HepG2 (cell line): ENCODE data around the gene NPB. TPM values are rescaled to one million over a fixed set of nuclear protein-coding genes. Genes with fewer than 3 reads are reported as not detected.
A peak's percentile ranks its signal among the peaks of the same experiment; 100 is the strongest.

Source experiments
- HINFP ChIP-seq: sonication (generic); formaldehyde crosslinking; IDR thresholded peaks from 2 replicates; pipeline ENCODE4 v1.4.0; 2020; ENCODE audit warnings: low read depth, mild to moderate bottlenecking, missing genetic modification reagents
- JDP2 ChIP-seq: sonication (generic); formaldehyde crosslinking; IDR thresholded peaks from 2 replicates; pipeline ENCODE4 v1.8.1; 2022; ENCODE audit warnings: missing genetic modification reagents, borderline replicate concordance
- KDM1A ChIP-seq: IDR thresholded peaks from 2 replicates; pipeline ENCODE4 v1.6.1; 2016; ENCODE audit warnings: missing compliant biosample characterization
- TOE1 ChIP-seq: sonication (generic); formaldehyde crosslinking; IDR thresholded peaks from 2 replicates; pipeline ENCODE4 v1.4.0; 2020; ENCODE audit warnings: mild to moderate bottlenecking, missing genetic modification reagents
- ZBTB43 ChIP-seq: sonication (generic); formaldehyde crosslinking; conservative IDR thresholded peaks from 2 replicates; pipeline ENCODE4 v1.4.0; 2020; ENCODE audit warnings: missing genetic modification reagents
- ZNF18 ChIP-seq: sonication (generic); formaldehyde crosslinking; IDR thresholded peaks from 2 replicates; pipeline ENCODE4 v1.8.0; 2022; ENCODE audit warnings: mild to moderate bottlenecking, missing genetic modification reagents; ENCODE audit not compliant: insufficient replicate concordance
- ZNF207 ChIP-seq: fragments of 450-650 bp; IDR thresholded peaks from 2 replicates; pipeline ENCODE4 v1.6.1; 2016; ENCODE audit warnings: antibody characterized with exemption, borderline replicate concordance
- ZNF232 ChIP-seq: sonication (generic); formaldehyde crosslinking; IDR thresholded peaks from 2 replicates; pipeline ENCODE4 v1.4.0; 2020; ENCODE audit warnings: missing genetic modification reagents, borderline replicate concordance
- ZNF350 ChIP-seq: sonication (generic); formaldehyde crosslinking; IDR thresholded peaks from 2 replicates; pipeline ENCODE4 v1.4.0; 2020; ENCODE audit warnings: mild to moderate bottlenecking, low read depth, missing genetic modification reagents, borderline replicate concordance
- ZNF687 ChIP-seq: sonication (generic); formaldehyde crosslinking; IDR thresholded peaks from 2 replicates; pipeline ENCODE4 v1.5.1; 2020; ENCODE audit warnings: mild to moderate bottlenecking, missing genetic modification reagents, moderate library complexity
- ZNF83 ChIP-seq: sonication (generic); formaldehyde crosslinking; IDR thresholded peaks from 2 replicates; pipeline ENCODE4 v1.4.0; 2020; ENCODE audit warnings: missing genetic modification reagents, mild to moderate bottlenecking, borderline replicate concordance
- polyA plus RNA-seq, 8 experiments: library from polyadenylated mRNA; depleted of rRNA in 3 of 8; stranded (reverse) in 7 of 8; unstranded in 1 of 8; fragments of >200 nt; fragmentation: Illumina TruSeq in 4 of 8; extraction: Trizol in 4 of 8; gene quantifications; 2 replicates each; pipeline versions ENCODE4 v1.2.1 to v1.2.3, GENCODE V29; 2011 to 2016; ENCODE audit warnings: low read depth in 4 of 8, missing spikeins in 1 of 8, mixed read lengths in 1 of 8; ENCODE audit not compliant: insufficient read depth in 1 of 8
- total RNA-seq, 5 experiments: library from RNA; depleted of rRNA; stranded (reverse); fragments of >200 nt; fragmentation: Illumina TruSeq; extraction: Trizol; gene quantifications; 2 replicates each; pipeline ENCODE4 v1.2.3, GENCODE V29; 2016; ENCODE audit warnings: low read depth in 1 of 5
- TF ChIP-seq, protein P1 (sequence below): sonication (generic); formaldehyde crosslinking; IDR thresholded peaks from 2 replicates; pipeline ENCODE4 v1.4.0; 2020; ENCODE audit warnings: missing genetic modification reagents
- TF ChIP-seq, protein P2 (sequence below), 2 experiments: sonication (generic) in 1 of 2; formaldehyde crosslinking in 1 of 2; IDR thresholded peaks; 2 replicates each; pipeline versions ENCODE4 v1.5.1 to v1.6.1; 2011 to 2020; ENCODE audit warnings: borderline replicate concordance in 1 of 2, low read depth in 1 of 2, low read length in 1 of 2, mild to moderate bottlenecking in 1 of 2, missing genetic modification reagents in 1 of 2, moderate library complexity in 1 of 2

The NPB gene
- total and polyA plus RNA-seq, 2 of the 13 experiments (the other 11 are each of a cell fraction or from before 2014, with no cell fraction given), result 0.11 to 0.93 TPM

DNA sequence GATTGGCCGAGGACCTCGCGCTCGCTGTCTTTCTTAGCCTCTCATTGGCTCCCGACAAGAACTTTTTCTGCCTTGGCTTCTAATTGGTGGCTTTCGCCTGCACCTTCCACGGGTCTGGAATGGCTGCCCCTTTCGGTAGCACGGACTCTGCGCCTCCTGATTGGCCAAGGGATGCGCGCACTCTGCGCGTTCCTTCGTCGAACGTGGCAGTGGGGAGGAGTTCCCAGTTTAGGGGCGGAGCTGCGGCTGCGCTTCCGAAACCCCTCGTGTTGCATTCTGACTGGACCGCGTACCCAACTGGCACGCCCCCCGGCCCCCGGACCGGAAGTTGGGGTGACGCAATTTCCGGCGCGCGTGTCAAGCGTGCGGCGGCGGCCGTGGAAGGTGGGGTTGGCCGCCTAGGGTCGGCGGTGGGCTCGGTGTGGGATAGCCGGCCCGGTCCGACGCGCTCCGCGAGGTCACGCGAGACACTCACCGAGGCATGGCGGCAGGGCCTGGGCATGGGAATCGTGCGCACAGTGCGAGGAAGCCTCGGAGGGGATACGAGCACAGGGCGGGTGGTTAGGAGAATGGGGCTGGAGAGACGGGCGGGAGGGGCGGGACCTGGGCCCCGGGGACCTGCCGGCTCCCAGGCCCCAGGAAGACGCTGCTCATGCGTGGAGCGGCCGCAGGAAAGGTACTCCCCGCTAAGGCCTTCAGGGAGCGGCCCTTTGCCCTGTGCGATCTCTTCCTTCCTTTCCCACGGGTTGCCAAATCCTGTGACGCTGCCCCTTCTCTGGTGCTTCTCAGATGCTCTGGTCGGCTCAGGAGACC is 41.1 kb upstream of the NPB start (continued):
- TF ChIP-seq ZNF18 (CRISPR knock-in tag), result no peak
- TF ChIP-seq HINFP (CRISPR knock-in tag), result peak; percentile 58
- peak; percentile 95 for TF ChIP-seq ZNF350 (CRISPR knock-in tag)
- TF ChIP-seq KDM1A (CRISPR knock-in tag), result no peak
- TF ChIP-seq JDP2, result no peak
- peak; percentile 88 for TF ChIP-seq ZNF687
- TF ChIP-seq, protein P1, sequence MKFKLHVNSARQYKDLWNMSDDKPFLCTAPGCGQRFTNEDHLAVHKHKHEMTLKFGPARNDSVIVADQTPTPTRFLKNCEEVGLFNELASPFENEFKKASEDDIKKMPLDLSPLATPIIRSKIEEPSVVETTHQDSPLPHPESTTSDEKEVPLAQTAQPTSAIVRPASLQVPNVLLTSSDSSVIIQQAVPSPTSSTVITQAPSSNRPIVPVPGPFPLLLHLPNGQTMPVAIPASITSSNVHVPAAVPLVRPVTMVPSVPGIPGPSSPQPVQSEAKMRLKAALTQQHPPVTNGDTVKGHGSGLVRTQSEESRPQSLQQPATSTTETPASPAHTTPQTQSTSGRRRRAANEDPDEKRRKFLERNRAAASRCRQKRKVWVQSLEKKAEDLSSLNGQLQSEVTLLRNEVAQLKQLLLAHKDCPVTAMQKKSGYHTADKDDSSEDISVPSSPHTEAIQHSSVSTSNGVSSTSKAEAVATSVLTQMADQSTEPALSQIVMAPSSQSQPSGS, result peak; percentile 99
- no peak for TF ChIP-seq ZNF207
- peak; percentile 80 for TF ChIP-seq ZNF232 (CRISPR knock-in tag)
- TF ChIP-seq, protein P2, sequence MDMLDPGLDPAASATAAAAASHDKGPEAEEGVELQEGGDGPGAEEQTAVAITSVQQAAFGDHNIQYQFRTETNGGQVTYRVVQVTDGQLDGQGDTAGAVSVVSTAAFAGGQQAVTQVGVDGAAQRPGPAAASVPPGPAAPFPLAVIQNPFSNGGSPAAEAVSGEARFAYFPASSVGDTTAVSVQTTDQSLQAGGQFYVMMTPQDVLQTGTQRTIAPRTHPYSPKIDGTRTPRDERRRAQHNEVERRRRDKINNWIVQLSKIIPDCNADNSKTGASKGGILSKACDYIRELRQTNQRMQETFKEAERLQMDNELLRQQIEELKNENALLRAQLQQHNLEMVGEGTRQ (IDR thresholded peaks at IDR 0.05; ENCODE audit: low read depth, low read length), result no peak
- TF ChIP-seq, protein P2 (CRISPR knock-in tag; IDR thresholded peaks at IDR 0.05; ENCODE audit: borderline replicate concordance), result peak; percentile 39; the same call in 1 of the 2 replicates
- TF ChIP-seq TOE1 (CRISPR knock-in tag), result no peak; the same call in 1 of the 2 replicates
- TF ChIP-seq ZNF83 (CRISPR knock-in tag), result no peak; the same call in 1 of the 2 replicates
- TF ChIP-seq ZBTB43 (CRISPR knock-in tag), result peak; percentile 75; the same call in 1 of the 2 replicates
